AG09309 (cell line): ENCODE measurements around the gene CLEC11A.

Experiments used
- DNase-seq: peaks from one replicate; pipeline ENCODE4 v3.0.0-alpha.2; 2010; ENCODE audit warnings: low read depth
- H3K4me3 ChIP-seq: 2 replicates; pipeline ENCODE4 v1.5.1; 2011; ENCODE audit warnings: mild to moderate bottlenecking, low read depth, low read length, moderate library complexity; ENCODE audit not compliant: control insufficient read depth
- CTCF ChIP-seq: IDR thresholded peaks from 2 replicates; pipeline ENCODE4 v1.5.1; 2011; ENCODE audit warnings: mild to moderate bottlenecking, low read depth, low read length, inconsistent platforms; ENCODE audit not compliant: insufficient read depth, control insufficient read depth; ENCODE audit errors: missing control alignments

Gene CLEC11A

GRCh38 chr19:50705422-50706019 is 17.6 kb upstream of the CLEC11A start:
- DNase-seq = peak; percentile 29
- no peak overlapping the region for H3K4me3 ChIP-seq
- TF ChIP-seq CTCF = peak; percentile 89

GRCh38 chr19:50706387-50706786 is 16.8 kb upstream of the CLEC11A start:
- H3K4me3 ChIP-seq = no peak overlapping the region
- TF ChIP-seq CTCF = no peak

GRCh38 chr19:50708179-50708879 is 14.8 kb upstream of the CLEC11A start:
- H3K4me3 ChIP-seq = no peak overlapping the region
- no peak for TF ChIP-seq CTCF
- DNase-seq = no peak

More at GRCh38 chr19:50706387-50706786, 16.8 kb upstream of the CLEC11A start:
- DNase-seq = no peak

GRCh38 chr19:50710094-50710493 is 13.1 kb upstream of the CLEC11A start:
- no peak overlapping the region for H3K4me3 ChIP-seq
- no peak for DNase-seq
- peak; percentile 31 for TF ChIP-seq CTCF

- H3K4me3 ChIP-seq = no peak overlapping the region
- no peak for DNase-seq
- TF ChIP-seq CTCF = no peak
Observed at GRCh38 chr19:50710612-50711011, 12.6 kb upstream of the CLEC11A start.

- no peak for TF ChIP-seq CTCF
- no peak for DNase-seq
- no peak overlapping the region for H3K4me3 ChIP-seq
Observed at GRCh38 chr19:50711196-50711595, 12.0 kb upstream of the CLEC11A start.
